Fibroblast of mammary gland (primary cell): ENCODE measurements around the gene NAGLU.

Experiments
- DNase-seq: peaks from one replicate; pipeline ENCODE4 v3.0.0-alpha.2; 2010; ENCODE audit warnings: low read depth
- H3K4me3 ChIP-seq: 2 replicates; pipeline ENCODE4 v1.5.1; 2011; ENCODE audit warnings: low read depth, mild to moderate bottlenecking, low read length, moderate library complexity; ENCODE audit not compliant: control insufficient read depth
- CTCF ChIP-seq: conservative IDR thresholded peaks from 2 replicates; pipeline ENCODE4 v1.5.1; 2011; ENCODE audit warnings: low read depth, low read length, inconsistent platforms; ENCODE audit not compliant: control insufficient read depth, insufficient read depth

NAGLU gene

GRCh38 chr17:42525221-42525620 is 10.8 kb upstream of the NAGLU start:
- peak; percentile 58 for DNase-seq
- H3K4me3 ChIP-seq = no peak overlapping the region
- no peak for TF ChIP-seq CTCF

GRCh38 chr17:42526031-42526444 is 10.0 kb upstream of the NAGLU start:
- DNase-seq = peak; percentile 65
- H3K4me3 ChIP-seq = no peak overlapping the region
- TF ChIP-seq CTCF = no peak

- DNase-seq = no peak
- H3K4me3 ChIP-seq = no peak overlapping the region
- TF ChIP-seq CTCF = no peak
Observed at GRCh38 chr17:42527932-42528331, 8.1 kb upstream of the NAGLU start.

GRCh38 chr17:42529061-42529460 is 7.0 kb upstream of the NAGLU start:
- no peak overlapping the region for H3K4me3 ChIP-seq
- no peak for DNase-seq
- no peak for TF ChIP-seq CTCF

GRCh38 chr17:42530952-42531454 is 5.0 kb upstream of the NAGLU start:
- no peak overlapping the region for H3K4me3 ChIP-seq
- DNase-seq = no peak
- no peak for TF ChIP-seq CTCF

GRCh38 chr17:42531455-42532354 is 4.3 kb upstream of the NAGLU start:
- peak; percentile 25 for TF ChIP-seq CTCF
- DNase-seq = peak; percentile 42
- H3K4me3 ChIP-seq = peak overlapping the region; percentile 50
